NK-92 (cell line): Measurements from ENCODE around the gene PLXNA4.

ENCODE experiments used
- DNase-seq: peaks from one replicate; lab custom pipeline; 2025; ENCODE audit not compliant: unreplicated experiment; lab: John Stamatoyannopoulos, UW

Gene PLXNA4

DNA sequence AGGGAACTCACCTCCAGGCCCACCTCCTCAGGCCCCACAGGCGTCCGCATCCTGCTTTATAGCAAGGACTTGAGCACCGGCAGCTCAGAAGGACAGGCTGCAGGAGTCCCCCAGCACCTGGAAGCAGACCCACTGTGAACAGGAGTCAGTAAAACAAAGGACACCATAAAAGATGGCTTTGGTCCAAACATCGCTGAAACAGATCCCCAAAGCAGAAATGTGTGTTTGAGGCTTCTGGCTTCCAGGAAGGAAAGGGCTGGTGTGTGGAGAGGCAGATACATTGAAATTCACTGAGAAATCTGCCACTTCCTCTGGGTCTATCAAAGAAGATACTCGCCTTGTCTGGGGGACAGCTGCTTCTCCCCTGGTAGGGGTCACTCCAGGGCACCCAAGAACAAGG is 286.2 kb downstream of the PLXNA4 start:
- DNase-seq, result no peak

DNA sequence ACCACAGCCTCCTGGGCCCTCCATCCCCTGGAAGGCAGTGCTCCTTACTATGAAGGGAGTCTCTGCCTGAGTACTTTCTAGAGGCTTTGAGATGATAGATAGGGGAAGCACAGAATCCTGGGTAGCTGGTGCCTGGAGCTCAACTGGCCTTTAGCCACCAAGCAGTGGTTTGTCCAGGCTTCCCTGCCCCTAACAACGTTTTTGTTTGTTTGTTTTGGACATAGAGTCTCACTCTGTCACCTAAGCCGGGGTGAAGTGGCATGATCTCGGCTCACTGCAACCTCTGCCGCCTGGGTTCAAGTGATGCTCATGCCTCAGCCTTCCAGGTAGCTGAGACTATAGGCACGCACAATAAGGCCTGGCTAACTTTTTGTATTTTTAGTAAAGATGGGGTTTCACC is 289.4 kb downstream of the PLXNA4 start:
- DNase-seq, result no peak

DNA sequence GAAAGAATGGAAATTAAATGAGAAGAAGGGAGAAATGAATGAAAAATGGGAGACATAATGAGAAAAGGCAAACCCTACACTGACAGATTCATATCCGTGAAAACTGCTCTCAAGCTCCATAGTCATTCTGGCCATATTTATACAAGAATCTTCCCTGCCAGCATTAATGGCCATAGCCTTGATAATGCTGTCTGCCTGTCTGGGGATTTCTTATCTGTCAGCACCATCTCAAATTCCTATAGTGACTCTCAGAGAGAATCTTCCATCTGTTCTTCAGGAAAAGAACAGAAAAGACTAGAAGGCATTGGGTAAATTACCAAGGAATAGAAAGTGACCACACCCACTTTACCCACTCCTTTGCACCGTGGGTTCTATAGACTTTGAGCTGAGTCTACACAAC is 295.9 kb downstream of the PLXNA4 start:
- DNase-seq, result no peak

GRCh38 chr7:132279718-132280117 is 296.6 kb downstream of the PLXNA4 start:
- no peak for DNase-seq

GRCh38 chr7:132276976-132277725 is 299.1 kb downstream of the PLXNA4 start:
- DNase-seq, result no peak

GRCh38 chr7:132276234-132276630 is 300.0 kb downstream of the PLXNA4 start:
- no peak for DNase-seq

DNA sequence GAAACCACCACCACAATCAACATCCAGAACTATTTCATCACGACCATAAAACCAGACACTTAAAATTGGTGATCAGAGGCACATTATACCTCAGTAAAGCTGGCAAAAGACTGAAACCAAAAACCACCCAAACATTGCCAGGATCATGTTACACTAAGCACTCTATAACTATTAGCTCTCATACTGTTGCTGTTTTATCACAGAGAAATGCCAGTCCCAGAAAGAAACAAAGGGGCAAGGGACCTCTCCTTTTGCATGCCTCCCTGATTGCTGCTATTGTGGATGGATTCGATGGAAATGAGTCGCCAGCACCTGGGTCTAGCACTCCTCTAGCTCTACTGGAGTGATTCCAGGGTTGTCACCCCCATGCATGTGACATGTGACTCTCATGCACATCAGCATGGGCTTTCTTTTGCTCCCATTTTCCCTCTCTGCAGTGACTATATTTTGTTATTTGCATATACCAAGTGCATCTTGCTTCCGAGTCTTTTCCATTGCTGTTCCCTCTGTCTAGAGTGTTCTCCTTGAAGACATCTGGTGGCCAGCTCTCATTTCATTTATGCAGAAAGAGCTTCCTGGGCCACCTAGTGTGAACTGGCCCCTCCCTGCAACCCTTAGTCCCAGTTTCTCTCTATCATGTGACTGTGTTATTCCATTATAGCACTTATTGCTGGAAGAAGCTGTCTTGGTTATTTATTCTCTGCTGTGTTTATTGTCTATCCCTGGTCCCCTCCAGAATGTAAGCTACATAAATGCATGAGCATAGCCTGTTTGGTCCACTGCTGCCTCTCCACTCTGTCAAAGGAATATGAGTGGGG is 300.6 kb downstream of the PLXNA4 start:
- DNase-seq, result no peak

DNA sequence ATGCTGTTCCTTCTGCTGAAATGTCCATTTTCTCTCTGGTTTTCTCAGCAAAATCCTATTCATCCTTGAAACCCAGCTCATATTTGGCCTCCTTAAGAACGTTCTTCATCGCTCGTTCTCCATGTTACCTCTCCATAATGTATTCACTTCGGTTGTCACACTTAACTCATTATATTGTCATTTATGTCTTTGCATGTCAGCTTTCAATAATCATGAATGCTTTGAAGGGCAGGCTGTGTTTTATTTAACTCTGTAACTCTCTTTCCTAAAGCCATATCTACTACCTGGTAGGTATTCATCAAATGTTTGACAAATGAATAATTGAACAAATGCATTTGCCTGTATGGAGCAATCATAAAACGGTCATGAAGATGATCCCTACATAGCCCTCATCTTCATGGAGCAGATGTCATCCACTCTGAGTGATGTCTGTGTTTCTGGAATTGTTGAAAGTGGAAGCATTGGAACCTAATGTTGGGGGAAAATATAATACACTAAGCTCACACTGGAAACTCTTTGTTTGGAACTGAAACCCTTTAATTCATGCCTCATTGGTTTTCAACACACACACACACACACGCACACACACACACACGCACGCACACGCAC is 303.4 kb downstream of the PLXNA4 start:
- no peak for DNase-seq

GRCh38 chr7:132270517-132270916 is 305.8 kb downstream of the PLXNA4 start:
- no peak for DNase-seq

DNA sequence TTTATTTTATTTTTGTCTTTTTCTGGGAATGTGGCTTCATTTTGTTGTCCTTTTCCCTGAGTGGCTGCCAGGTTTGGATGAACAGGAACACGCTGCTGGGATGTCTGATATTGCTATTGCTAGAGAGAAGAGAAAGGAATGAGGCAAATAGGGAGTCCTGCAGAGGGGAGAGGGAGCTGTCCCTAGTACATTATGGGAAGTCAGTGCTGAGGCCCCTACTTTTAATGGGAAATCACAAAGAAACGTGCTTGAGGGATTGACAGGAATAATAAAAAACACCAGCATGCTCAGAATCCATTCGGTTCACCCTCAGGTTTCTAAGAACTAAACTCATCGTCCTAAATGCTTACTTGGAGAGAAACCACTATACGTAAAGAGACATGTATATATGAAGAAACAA is 306.6 kb downstream of the PLXNA4 start:
- no peak for DNase-seq

GRCh38 chr7:132263151-132263550 is 313.1 kb downstream of the PLXNA4 start:
- no peak for DNase-seq

- no peak for DNase-seq
These were observed 314.2 kb downstream of the PLXNA4 start for GRCh38 chr7:132262160-132262470.

DNA sequence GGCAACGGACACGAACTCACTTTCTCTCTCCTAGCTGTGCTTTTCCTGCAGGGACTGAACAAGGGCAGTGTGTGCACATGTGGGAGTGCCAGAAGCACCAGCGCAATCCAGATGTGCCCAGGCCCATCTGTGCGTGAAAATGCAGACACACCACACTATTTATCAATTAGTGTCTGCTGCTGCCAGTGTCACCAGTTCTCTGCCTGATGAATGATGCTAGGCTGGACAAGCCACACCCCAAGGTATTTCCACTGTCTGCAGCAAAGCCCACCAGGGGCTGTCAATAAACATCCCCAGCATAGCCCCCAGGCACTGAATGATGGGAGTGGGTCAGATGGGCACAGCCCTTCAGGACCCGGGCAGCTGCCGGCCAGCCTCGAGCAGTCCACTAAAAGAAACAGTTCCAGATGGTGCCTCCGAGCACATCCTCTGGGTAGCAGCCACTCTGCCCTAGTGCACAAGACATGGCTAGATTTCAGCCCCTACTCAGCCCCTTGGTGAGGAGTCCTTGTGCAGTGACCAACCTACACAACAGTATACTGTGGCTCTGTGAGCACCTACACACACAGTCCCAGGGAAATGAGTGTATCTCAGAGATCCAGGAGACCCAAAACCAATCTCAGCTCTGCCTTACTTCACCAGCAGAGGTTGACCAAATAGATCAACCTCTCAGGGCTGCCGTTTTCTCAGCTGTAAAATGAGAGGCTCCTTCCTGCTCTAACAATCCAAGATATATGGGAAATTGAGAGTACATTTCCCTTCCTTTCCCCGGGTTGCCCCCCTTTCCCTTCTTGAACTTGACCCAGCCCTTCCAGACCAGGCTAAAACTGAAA is 314.7 kb downstream of the PLXNA4 start:
- DNase-seq, result no peak

GRCh38 chr7:132258231-132258630 is 318.0 kb downstream of the PLXNA4 start:
- DNase-seq, result no peak

DNA sequence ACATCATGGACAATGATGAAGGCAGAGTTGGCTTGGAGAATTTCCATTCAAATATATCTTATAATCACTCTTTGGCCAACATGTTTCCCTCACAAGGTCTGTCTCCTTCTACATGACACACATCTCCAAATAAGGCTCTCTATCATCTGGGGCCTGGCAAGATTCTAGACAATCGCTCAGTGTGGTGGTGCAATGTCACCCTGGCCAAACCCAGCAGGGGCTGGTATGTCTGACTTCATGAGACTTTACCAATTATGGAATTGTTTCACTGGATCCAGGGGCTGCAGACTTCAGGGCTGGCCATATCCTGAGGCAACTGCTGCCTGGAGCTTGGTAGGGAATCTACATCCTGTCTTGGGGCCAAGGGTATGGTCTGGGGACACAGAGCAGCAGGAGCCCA is 319.0 kb downstream of the PLXNA4 start:
- no peak for DNase-seq

DNA sequence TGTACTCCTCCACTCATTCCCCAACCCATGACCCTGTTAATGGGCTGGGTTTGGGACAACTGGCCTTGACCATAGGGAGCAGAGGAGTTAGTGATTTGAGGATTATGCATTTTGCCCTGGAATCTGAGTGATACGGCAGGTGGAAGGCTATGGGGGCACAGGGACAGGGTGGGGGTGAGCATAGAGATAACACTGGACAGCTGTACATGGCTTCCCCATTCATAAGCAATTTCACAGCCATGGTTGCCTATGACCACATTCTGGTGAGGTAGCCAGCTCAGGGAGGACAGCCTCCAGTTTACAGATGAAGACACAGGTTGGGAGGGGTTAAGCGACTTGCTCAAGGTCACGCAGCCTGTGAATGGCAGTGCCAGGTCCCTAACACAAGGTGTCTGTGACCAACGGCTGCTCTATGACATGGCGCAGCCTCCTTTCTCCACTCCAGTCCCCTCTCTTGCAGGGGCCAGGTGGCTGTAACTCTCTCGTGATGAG is 319.5 kb downstream of the PLXNA4 start:
- no peak for DNase-seq

DNA sequence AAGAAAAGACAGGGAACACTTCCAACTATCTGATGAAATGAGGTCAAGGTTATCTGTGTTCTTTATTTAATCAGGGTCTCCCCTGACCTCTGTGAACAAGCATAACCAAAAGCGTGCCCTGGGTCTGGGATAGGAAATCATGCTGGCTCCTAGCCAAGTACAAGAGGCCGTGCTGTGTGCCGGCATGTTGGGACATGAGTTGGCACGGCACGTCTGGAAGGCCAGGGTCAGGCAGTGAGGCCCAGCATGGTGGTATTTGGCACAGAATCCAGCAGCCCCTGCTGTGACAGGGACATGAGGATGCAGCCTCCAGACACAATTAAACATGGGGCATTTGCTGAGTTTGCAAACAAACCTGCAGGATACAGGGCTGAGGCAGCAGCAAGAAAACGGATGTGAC is 320.4 kb downstream of the PLXNA4 start:
- DNase-seq, result no peak

GRCh38 chr7:132255115-132255797 is 321.0 kb downstream of the PLXNA4 start:
- no peak for DNase-seq

DNA sequence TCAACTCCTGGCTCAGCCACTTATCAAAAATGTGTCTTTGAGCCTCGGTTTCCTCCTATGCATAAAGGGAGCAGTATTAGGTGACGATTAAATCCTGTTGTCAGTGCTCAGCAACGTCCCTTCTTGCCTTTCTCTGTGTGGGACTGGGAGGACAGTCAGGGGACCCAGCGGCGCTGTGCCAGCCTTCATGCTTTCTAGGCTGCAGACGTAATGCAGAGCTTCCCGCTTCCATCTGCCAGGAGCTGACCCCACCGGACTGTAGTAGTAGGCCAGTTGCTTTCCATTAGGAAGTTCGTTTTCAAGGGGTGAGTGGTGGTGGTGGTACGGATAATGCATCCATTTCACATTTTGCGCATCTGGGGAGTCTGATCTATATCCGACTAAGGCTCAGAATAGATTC is 321.8 kb downstream of the PLXNA4 start:
- DNase-seq, result no peak

DNA sequence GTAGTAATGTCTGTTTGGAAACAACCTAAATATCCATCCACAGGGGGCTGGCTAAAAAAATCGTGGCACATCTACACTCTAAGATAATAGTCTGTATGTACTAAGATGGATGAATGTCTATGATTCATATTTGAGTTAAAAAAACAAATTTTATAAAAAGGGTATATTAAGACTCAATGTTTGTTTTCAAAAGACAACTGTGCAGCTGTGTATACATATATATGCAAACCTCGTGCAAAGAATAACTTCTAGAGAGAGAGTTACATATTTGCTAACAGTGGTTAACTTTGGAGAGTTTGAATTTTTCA is 323.5 kb downstream of the PLXNA4 start:
- DNase-seq, result no peak

DNA sequence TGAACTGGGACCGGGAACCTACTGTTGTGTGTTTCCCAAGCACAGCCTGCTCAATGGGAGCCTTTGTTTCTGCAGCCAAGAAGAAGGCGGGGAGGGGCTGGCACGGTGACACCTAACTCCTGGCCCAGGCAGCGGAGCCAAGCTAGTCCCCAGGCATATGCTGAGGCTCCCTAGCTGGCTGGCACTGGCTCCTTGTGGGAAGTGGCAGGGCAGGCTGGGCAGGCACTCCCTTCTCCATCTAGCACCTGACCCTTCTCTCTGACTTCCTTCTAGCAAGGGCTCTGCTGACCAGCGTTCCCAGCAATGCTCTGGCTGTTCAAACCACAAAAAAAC is 325.0 kb downstream of the PLXNA4 start:
- DNase-seq, result no peak
